H9 (cell line): ENCODE results near the gene SOX18. TPM values are rescaled to one million over a fixed set of nuclear protein-coding genes. Genes with fewer than 3 reads are reported as not detected.

ENCODE experiments used
- DNase-seq: peaks from one replicate; pipeline ENCODE4 v3.0.0-alpha.2; 2017
- H2AFZ ChIP-seq: one replicate; pipeline ENCODE4 v1.6.1; 2013; ENCODE audit warnings: mild to moderate bottlenecking, low read length, control low read depth, moderate library complexity
- H2AK5ac ChIP-seq: 2 replicates; pipeline ENCODE4 v1.6.1; 2013; ENCODE audit warnings: low read length, control low read depth, mixed read lengths; ENCODE audit not compliant: insufficient read length
- H2BK120ac ChIP-seq: one replicate; pipeline ENCODE4 v1.6.1; 2013; ENCODE audit warnings: low read depth, mild to moderate bottlenecking, low read length, control low read depth, inconsistent platforms; ENCODE audit not compliant: poor library complexity, severe bottlenecking
- H2BK12ac ChIP-seq: 2 replicates; pipeline ENCODE4 v1.6.1; 2013; ENCODE audit warnings: low read length, control low read depth, mixed read lengths, low read depth; ENCODE audit not compliant: insufficient read length
- H2BK15ac ChIP-seq: 2 replicates; pipeline ENCODE4 v1.6.1; 2013; ENCODE audit warnings: low read depth, low read length, control low read depth
- H2BK20ac ChIP-seq: one replicate; pipeline ENCODE4 v1.6.1; 2013; ENCODE audit warnings: low read depth, mild to moderate bottlenecking, low read length, control low read depth, inconsistent platforms; ENCODE audit not compliant: poor library complexity, severe bottlenecking
- H2BK5ac ChIP-seq: 2 replicates; pipeline ENCODE4 v1.6.1; 2013; ENCODE audit warnings: low read length, control low read depth, mixed read lengths; ENCODE audit not compliant: insufficient read length
- H3K14ac ChIP-seq: 2 replicates; pipeline ENCODE4 v1.6.1; 2013; ENCODE audit warnings: low read length, control low read depth; ENCODE audit not compliant: insufficient read depth
- H3K18ac ChIP-seq: 2 replicates; pipeline ENCODE4 v1.6.1; 2013; ENCODE audit warnings: low read depth, mild to moderate bottlenecking, mixed read lengths, low read length, control low read depth; ENCODE audit not compliant: insufficient read length
- H3K23ac ChIP-seq: 2 replicates; pipeline ENCODE4 v1.6.1; 2013; ENCODE audit warnings: low read length, control low read depth, mixed read lengths, low read depth; ENCODE audit not compliant: insufficient read length
- H3K23me2 ChIP-seq: 2 replicates; pipeline ENCODE4 v1.6.1; 2013; ENCODE audit warnings: low read depth, mild to moderate bottlenecking, mixed read lengths, low read length, control low read depth; ENCODE audit not compliant: insufficient read length, poor library complexity, severe bottlenecking
- H3K27ac ChIP-seq: 2 replicates; pipeline ENCODE4 v1.5.1; 2013; ENCODE audit warnings: low read length, control low read depth, mixed read lengths, low read depth; ENCODE audit not compliant: insufficient read length
- H3K27me3 ChIP-seq: 2 replicates; pipeline ENCODE4 v1.6.1; 2013; ENCODE audit warnings: low read length, control low read depth, inconsistent platforms; ENCODE audit not compliant: insufficient read depth
- H3K4ac ChIP-seq: 2 replicates; pipeline ENCODE4 v1.6.1; 2013; ENCODE audit warnings: low read depth, mild to moderate bottlenecking, control low read depth, inconsistent platforms, low read length, moderate library complexity
- H3K4me1 ChIP-seq: 2 replicates; pipeline ENCODE4 v1.6.1; 2013; ENCODE audit warnings: low read length, control low read depth, inconsistent platforms; ENCODE audit not compliant: insufficient read depth
- H3K4me2 ChIP-seq: 2 replicates; pipeline ENCODE4 v1.6.1; 2013; ENCODE audit warnings: low read length, control low read depth, mixed read lengths; ENCODE audit not compliant: insufficient read length, insufficient read depth
- H3K56ac ChIP-seq: 2 replicates; pipeline ENCODE4 v1.6.1; 2013; ENCODE audit warnings: low read depth, mild to moderate bottlenecking, mixed read lengths, low read length, control low read depth; ENCODE audit not compliant: insufficient read length
- H3K79me1 ChIP-seq: 2 replicates; pipeline ENCODE4 v1.6.1; 2013; ENCODE audit warnings: low read depth, mild to moderate bottlenecking, moderate library complexity, low read length, control low read depth, inconsistent platforms; ENCODE audit not compliant: insufficient read depth, poor library complexity, severe bottlenecking
- H3K79me2 ChIP-seq: 2 replicates; pipeline ENCODE4 v1.6.1; 2013; ENCODE audit warnings: low read length, control low read depth, inconsistent platforms; ENCODE audit not compliant: insufficient read depth
- H3K9ac ChIP-seq: 2 replicates; pipeline ENCODE4 v1.6.1; 2013; ENCODE audit warnings: low read length, control low read depth, mixed read lengths; ENCODE audit not compliant: insufficient read length; ENCODE audit errors: extremely low read depth
- H3K9me3 ChIP-seq: one replicate; pipeline ENCODE4 v1.6.1; 2013; ENCODE audit warnings: low read depth, low read length, inconsistent platforms; ENCODE audit not compliant: control insufficient read depth
- H3T11ph ChIP-seq: one replicate; pipeline ENCODE4 v1.6.1; 2013; ENCODE audit warnings: mild to moderate bottlenecking, low read length, control low read depth, inconsistent platforms
- H4K20me1 ChIP-seq: one replicate; pipeline ENCODE4 v1.6.1; 2013; ENCODE audit not compliant: control insufficient read depth, insufficient read length, insufficient read depth
- H4K5ac ChIP-seq: 2 replicates; pipeline ENCODE4 v1.6.1; 2013; ENCODE audit warnings: low read depth, mild to moderate bottlenecking, mixed read lengths, low read length, control low read depth; ENCODE audit not compliant: insufficient read length
- H4K8ac ChIP-seq: replicated peaks from 2 replicates; pipeline ENCODE4 v1.6.1; 2013; ENCODE audit warnings: low read length, control low read depth, mixed read lengths, low read depth; ENCODE audit not compliant: insufficient read length
- H4K91ac ChIP-seq: 2 replicates; pipeline ENCODE4 v1.6.1; 2013; ENCODE audit warnings: low read depth, mild to moderate bottlenecking, moderate library complexity, mixed read lengths, low read length, control low read depth; ENCODE audit not compliant: insufficient read length
- H3K27ac Mint-ChIP-seq, 3 experiments: 2 replicates in 2 of 3; 3 replicates in 1 of 3; pipeline ENCODE4 v1.8.0; 2020 to 2021; ENCODE audit warnings: mixed read lengths in 3 of 3, mild to moderate bottlenecking in 1 of 3, moderate library complexity in 1 of 3
- H3K27me3 Mint-ChIP-seq: 2 replicates; pipeline ENCODE4 v1.8.0; 2021; ENCODE audit warnings: low read depth, mild to moderate bottlenecking, moderate library complexity, mixed read lengths
- H3K36me3 Mint-ChIP-seq, 3 experiments: 2 replicates in 2 of 3; 3 replicates in 1 of 3; pipeline ENCODE4 v1.8.0; 2020 to 2021; ENCODE audit warnings: low read depth in 3 of 3, mixed read lengths in 3 of 3; ENCODE audit not compliant: insufficient read depth in 1 of 3
- H3K4me1 Mint-ChIP-seq, 2 experiments: 2 replicates each; pipeline ENCODE4 v1.8.0; 2020; ENCODE audit warnings: mixed read lengths in 2 of 2
- H3K4me3 Mint-ChIP-seq, 2 experiments: 2 replicates in 1 of 2; 3 replicates in 1 of 2; pipeline ENCODE4 v1.8.0; 2020 to 2021; ENCODE audit warnings: mild to moderate bottlenecking in 2 of 2, mixed read lengths in 2 of 2, moderate library complexity in 1 of 2
- H3K9me3 Mint-ChIP-seq, 2 experiments: 2 replicates in 1 of 2; 3 replicates in 1 of 2; pipeline ENCODE4 v1.8.0; 2020; ENCODE audit warnings: mild to moderate bottlenecking in 2 of 2, mixed read lengths in 2 of 2, moderate library complexity in 1 of 2
- WGBS: extraction: QIAGEN DNeasy Blood & Tissue Kit; methylation state at CpG from one replicate; pipeline ENCODE4 v1.1.7; 2013; ENCODE audit warnings: missing lambda C conversion rate, low lambda C conversion rate, mixed read lengths; ENCODE audit not compliant: insufficient read length; ENCODE audit errors: extremely low coverage; 5-methylcytosine and 5-hydroxymethylcytosine counted together
- total RNA-seq: library from RNA; stranded (reverse); gene quantifications from 2 replicates; pipeline ENCODE4 v1.2.1, GENCODE V29; 2021
- TF ChIP-seq, protein P1 (sequence below): fragments of 200-600 bp; sonication (generic); conservative IDR thresholded peaks from 3 replicates; pipeline ENCODE4 v1.8.0; 2021; ENCODE audit warnings: antibody characterized with exemption, mild to moderate bottlenecking

The SOX18 gene
- total RNA-seq, 1 experiment from 2014 or later: 2.0 TPM

- H3K56ac ChIP-seq: no peak overlapping the region
- no peak overlapping the region for H4K5ac ChIP-seq
- no peak overlapping the region for H3K4ac ChIP-seq
- no peak overlapping the region for H3K27ac ChIP-seq
- no peak overlapping the region for H3T11ph ChIP-seq
- H3K27me3 ChIP-seq: peaks cover 12% of the 10 kb centered on the region; the same call in 1 of the 2 replicates
- H4K8ac ChIP-seq: no peak overlapping the region
- Mint-ChIP-seq H3K4me1 (peaks cover 16 to 21% of the 10 kb centered on the region in 2 experiments), H3K27me3 (peaks cover 45% of the 10 kb centered on the region), H3K9me3 (no peaks in the 10 kb centered on the region; a peak in 1 of 5 replicates), H3K36me3 (no peaks in the 10 kb centered on the region; a peak in 1 of 7 replicates), H3K4me3 (no peak overlapping the region), H3K27ac (no peak overlapping the region)
- no peak for DNase-seq
- H2BK20ac ChIP-seq: no peak overlapping the region
- H3K23me2 ChIP-seq: no peaks in the 10 kb centered on the region
- no peaks in the 10 kb centered on the region for H3K79me2 ChIP-seq
- H4K20me1 ChIP-seq: no peaks in the 10 kb centered on the region
- no peak overlapping the region for H3K14ac ChIP-seq
- no peak overlapping the region for H2BK120ac ChIP-seq
- H2BK15ac ChIP-seq: no peak overlapping the region
- no peak overlapping the region for H2AFZ ChIP-seq
- no peak overlapping the region for H2BK12ac ChIP-seq
- H3K4me1 ChIP-seq: no peaks in the 10 kb centered on the region
- H3K9me3 ChIP-seq: no peaks in the 10 kb centered on the region
- H2AK5ac ChIP-seq: no peak overlapping the region
- no peak overlapping the region for H4K91ac ChIP-seq
- TF ChIP-seq, protein P1, sequence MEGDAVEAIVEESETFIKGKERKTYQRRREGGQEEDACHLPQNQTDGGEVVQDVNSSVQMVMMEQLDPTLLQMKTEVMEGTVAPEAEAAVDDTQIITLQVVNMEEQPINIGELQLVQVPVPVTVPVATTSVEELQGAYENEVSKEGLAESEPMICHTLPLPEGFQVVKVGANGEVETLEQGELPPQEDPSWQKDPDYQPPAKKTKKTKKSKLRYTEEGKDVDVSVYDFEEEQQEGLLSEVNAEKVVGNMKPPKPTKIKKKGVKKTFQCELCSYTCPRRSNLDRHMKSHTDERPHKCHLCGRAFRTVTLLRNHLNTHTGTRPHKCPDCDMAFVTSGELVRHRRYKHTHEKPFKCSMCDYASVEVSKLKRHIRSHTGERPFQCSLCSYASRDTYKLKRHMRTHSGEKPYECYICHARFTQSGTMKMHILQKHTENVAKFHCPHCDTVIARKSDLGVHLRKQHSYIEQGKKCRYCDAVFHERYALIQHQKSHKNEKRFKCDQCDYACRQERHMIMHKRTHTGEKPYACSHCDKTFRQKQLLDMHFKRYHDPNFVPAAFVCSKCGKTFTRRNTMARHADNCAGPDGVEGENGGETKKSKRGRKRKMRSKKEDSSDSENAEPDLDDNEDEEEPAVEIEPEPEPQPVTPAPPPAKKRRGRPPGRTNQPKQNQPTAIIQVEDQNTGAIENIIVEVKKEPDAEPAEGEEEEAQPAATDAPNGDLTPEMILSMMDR: no peak
- no peaks in the 10 kb centered on the region for H3K79me1 ChIP-seq
- no peak overlapping the region for H3K18ac ChIP-seq
- H2BK5ac ChIP-seq: no peak overlapping the region
- no peak overlapping the region for H3K23ac ChIP-seq
- no peak overlapping the region for H3K9ac ChIP-seq
- no peak overlapping the region for H3K4me2 ChIP-seq
- no CpG with 5 or more reads among the region's 10 CpGs for WGBS
These were observed 2.9 kb upstream of the SOX18 start for GRCh38 chr20:64052326-64052722.
